Measurements from ENCODE around the gene TSTD1. TPM values are rescaled to one million over a fixed set of nuclear protein-coding genes. Genes with fewer than 3 reads are reported as not detected.

The TSTD1 gene
- total and polyA plus RNA-seq, 4 experiments from 2014 or later, result 92.0 to 411 (median 179) TPM

- Histone ChIP-seq H3K27me3 (ENCODE audit: insufficient read depth, low read length) (no peaks in the 10 kb centered on the region), H3K4me3 (ENCODE audit: low read length in 2 of 2) (peak overlapping the region; percentile 14 to 53), H3K4me1 (ENCODE audit: insufficient read depth, low read length) (peaks cover 37% of the 10 kb centered on the region), H3K36me3 (ENCODE audit: insufficient read depth, low read length) (no peaks in the 10 kb centered on the region), H3K9me3 (ENCODE audit: control insufficient read depth in 1 of 2, low read length in 2 of 2) (no peaks in the 10 kb centered on the region), H3K27ac (ENCODE audit: low read depth, low read length) (peak overlapping the region; percentile 58)
- DNase-seq, result peak; percentile 58 to 76 (median 63)
- H3K27ac Mint-ChIP-seq, result peak overlapping the region; percentile 88 to 97 (median 94)
- H3K4me1 Mint-ChIP-seq, result peaks cover 24 to 56% (median 34%) of the 10 kb centered on the region in 4 donors
- CTCF ChIA-PET (ENCODE audit: partially characterized antibody), result interaction anchor here (0.5 to 6.6 kb wide), 6 partner anchors 17 to 84 kb away, joined by 3 to 43 read pairs (median 4); partner anchors contain the start of gene KLHDC9
- no peaks in the 10 kb centered on the region for H3K27me3 Mint-ChIP-seq
- POLR2A ChIA-PET (ENCODE audit: partially characterized antibody), result interaction anchor here (0.8 to 5.7 kb wide), 20 partner anchors 9 to 751 kb away, joined by 3 to 48 read pairs (median 4); partner anchors contain the start of genes ARHGAP30, DCAF8, DEDD and NIT1
- intact Hi-C loops (cut with micrococcal nuclease), result loop anchor here (2.0 kb wide), 1 partner anchor 55 kb away; the partner anchor contains the start of gene ARHGAP30
- H3K9me3 Mint-ChIP-seq, result no peaks in the 10 kb centered on the region
- H3K36me3 Mint-ChIP-seq, result no peaks in the 10 kb centered on the region
- H3K4me3 Mint-ChIP-seq, result peak overlapping the region; percentile 74 to 91 (median 84)
These were observed 25.1 kb downstream of the TSTD1 start for GRCh38 chr1:161013488-161014230.

- DNase-seq, result no peak
- POLR2A ChIA-PET (ENCODE audit: partially characterized antibody), result interaction anchor here (0.5 to 5.7 kb wide), 20 partner anchors 9 to 751 kb away, joined by 3 to 48 read pairs (median 4); partner anchors contain the start of genes ARHGAP30, DCAF8, DEDD and NIT1
- H3K4me1 ChIP-seq (ENCODE audit: insufficient read depth, low read length), result peaks cover 32% of the 10 kb centered on the region
- Mint-ChIP-seq H3K9me3 (no peaks in the 10 kb centered on the region), H3K27me3 (no peaks in the 10 kb centered on the region), H3K36me3 (no peaks in the 10 kb centered on the region), H3K27ac (peak overlapping the region; percentile 88 to 97 (median 94)), H3K4me3 (peak overlapping the region; percentile 74 to 91 (median 84)), H3K4me1 (peaks cover 20 to 51% (median 32%) of the 10 kb centered on the region in 4 donors)
- peak overlapping the region in 1 of 2 donors; percentile 53 for H3K4me3 ChIP-seq (ENCODE audit: low read length in 2 of 2)
- CTCF ChIA-PET (ENCODE audit: partially characterized antibody), result interaction anchor here (0.8 to 6.6 kb wide), 5 partner anchors 17 to 85 kb away, joined by 3 to 43 read pairs (median 5); partner anchors contain the start of gene KLHDC9
- no peaks in the 10 kb centered on the region for H3K9me3 ChIP-seq (ENCODE audit: control insufficient read depth in 1 of 2, low read length in 2 of 2)
- intact Hi-C loops (cut with micrococcal nuclease), result loop anchor here (2.0 kb wide), 1 partner anchor 56 kb away; the partner anchor contains the start of gene ARHGAP30
- H3K27ac ChIP-seq (ENCODE audit: low read depth, low read length), result peak overlapping the region; percentile 58
- H3K27me3 ChIP-seq (ENCODE audit: insufficient read depth, low read length), result no peaks in the 10 kb centered on the region
- no peaks in the 10 kb centered on the region for H3K36me3 ChIP-seq (ENCODE audit: insufficient read depth, low read length)
These were observed 25.7 kb downstream of the TSTD1 start for GRCh38 chr1:161013131-161013487.

GRCh38 chr1:161012420-161012819 is 26.3 kb downstream of the TSTD1 start:
- Histone ChIP-seq H3K9me3 (ENCODE audit: control insufficient read depth in 1 of 2, low read length in 2 of 2) (no peaks in the 10 kb centered on the region), H3K4me3 (ENCODE audit: low read length in 2 of 2) (no peak overlapping the region), H3K27ac (ENCODE audit: low read depth, low read length) (peak overlapping the region; percentile 58), H3K27me3 (ENCODE audit: insufficient read depth, low read length) (no peaks in the 10 kb centered on the region), H3K4me1 (ENCODE audit: insufficient read depth, low read length) (peaks cover 27% of the 10 kb centered on the region), H3K36me3 (ENCODE audit: insufficient read depth, low read length) (no peaks in the 10 kb centered on the region)
- Mint-ChIP-seq H3K4me3 (no peak overlapping the region), H3K27me3 (no peaks in the 10 kb centered on the region), H3K4me1 (peaks cover 20 to 44% (median 33%) of the 10 kb centered on the region in 4 donors), H3K9me3 (no peaks in the 10 kb centered on the region), H3K27ac (peak overlapping the region in 5 of 7 donors; percentile 68 to 97 (median 88)), H3K36me3 (no peaks in the 10 kb centered on the region)
- DNase-seq, result no peak
- POLR2A ChIA-PET (ENCODE audit: partially characterized antibody), result interaction anchor here (1.4 to 5.7 kb wide), 8 partner anchors 9 to 175 kb away, joined by 7 to 48 read pairs (median 14); partner anchors contain the start of genes ARHGAP30, F11R, TSTD1 and USF1
- intact Hi-C loops (cut with micrococcal nuclease), result loop anchor here (2.0 kb wide), 1 partner anchor 56 kb away; the partner anchor contains the start of gene ARHGAP30
- CTCF ChIA-PET (ENCODE audit: partially characterized antibody), result interaction anchor here (1.1 to 6.6 kb wide), 2 partner anchors 16 to 85 kb away, joined by 3 to 43 read pairs; no protein-coding TSS in a partner anchor

- H3K4me3 ChIP-seq (ENCODE audit: low read length in 2 of 2), result no peak overlapping the region
- H3K4me3 Mint-ChIP-seq, result no peak overlapping the region
- peaks cover 27% of the 10 kb centered on the region for H3K4me1 ChIP-seq (ENCODE audit: insufficient read depth, low read length)
- H3K27ac Mint-ChIP-seq, result peak overlapping the region in 3 of 7 donors; percentile 46 to 80 (median 48)
- no peak for DNase-seq
- no peaks in the 10 kb centered on the region for H3K27me3 ChIP-seq (ENCODE audit: insufficient read depth, low read length)
- H3K9me3 Mint-ChIP-seq, result no peaks in the 10 kb centered on the region
- no peaks in the 10 kb centered on the region for H3K36me3 Mint-ChIP-seq
- H3K4me1 Mint-ChIP-seq, result peaks cover 23 to 44% (median 32%) of the 10 kb centered on the region in 4 donors
- H3K9me3 ChIP-seq (ENCODE audit: control insufficient read depth in 1 of 2, low read length in 2 of 2), result no peaks in the 10 kb centered on the region
- CTCF ChIA-PET (ENCODE audit: partially characterized antibody), result interaction anchor here (0.7 to 6.6 kb wide), 3 partner anchors 13 to 348 kb away, joined by 4 to 43 read pairs (median 7); no protein-coding TSS in a partner anchor
- H3K36me3 ChIP-seq (ENCODE audit: insufficient read depth, low read length), result no peaks in the 10 kb centered on the region
- no peaks in the 10 kb centered on the region for H3K27me3 Mint-ChIP-seq
- POLR2A ChIA-PET (ENCODE audit: partially characterized antibody), result interaction anchor here (1.3 kb wide), 1 partner anchor 12 kb away, joined by 3 read pairs; no protein-coding TSS in a partner anchor
- no peak overlapping the region for H3K27ac ChIP-seq (ENCODE audit: low read depth, low read length)
- intact Hi-C loops (cut with micrococcal nuclease), result no loop called here
These were observed 29.1 kb downstream of the TSTD1 start for GRCh38 chr1:161009602-161010211.

- H3K9me3 ChIP-seq (ENCODE audit: control insufficient read depth in 1 of 2, low read length in 2 of 2), result no peaks in the 10 kb centered on the region
- Mint-ChIP-seq H3K4me1 (peaks cover 20 to 39% (median 29%) of the 10 kb centered on the region in 4 donors), H3K9me3 (no peaks in the 10 kb centered on the region), H3K27ac (peak overlapping the region in 4 of 7 donors; percentile 20 to 72 (median 45)), H3K27me3 (no peaks in the 10 kb centered on the region), H3K4me3 (no peak overlapping the region), H3K36me3 (no peaks in the 10 kb centered on the region)
- POLR2A ChIA-PET (ENCODE audit: partially characterized antibody), result no interaction called here
- intact Hi-C loops (cut with micrococcal nuclease), result no loop called here
- no peak for DNase-seq
- H3K27ac ChIP-seq (ENCODE audit: low read depth, low read length), result no peak overlapping the region
- no peaks in the 10 kb centered on the region for H3K36me3 ChIP-seq (ENCODE audit: insufficient read depth, low read length)
- H3K27me3 ChIP-seq (ENCODE audit: insufficient read depth, low read length), result no peaks in the 10 kb centered on the region
- no peak overlapping the region for H3K4me3 ChIP-seq (ENCODE audit: low read length in 2 of 2)
- CTCF ChIA-PET (ENCODE audit: partially characterized antibody), result interaction anchor here (1.6 kb wide), 1 partner anchor 89 kb away, joined by 5 read pairs; the partner anchor contains the start of gene KLHDC9
- H3K4me1 ChIP-seq (ENCODE audit: insufficient read depth, low read length), result peaks cover 21% of the 10 kb centered on the region
These were observed 29.8 kb downstream of the TSTD1 start for GRCh38 chr1:161008869-161009510.

GRCh38 chr1:161007369-161007768 is 31.4 kb downstream of the TSTD1 start:
- no peak overlapping the region for H3K4me3 ChIP-seq (ENCODE audit: low read length in 2 of 2)
- ChIA-PET POLR2A (ENCODE audit: partially characterized antibody) (interaction anchor here (0.7 kb wide), 1 partner anchor 38 kb away, joined by 7 read pairs; the partner anchor contains the start of gene USF1), CTCF (ENCODE audit: partially characterized antibody) (interaction anchor here (1.3 to 2.5 kb wide), 3 partner anchors 10 to 90 kb away, joined by 5 to 11 read pairs (median 5); partner anchors contain the start of gene KLHDC9)
- peaks cover 6% of the 10 kb centered on the region for H3K4me1 ChIP-seq (ENCODE audit: insufficient read depth, low read length)
- no peak overlapping the region for H3K27ac ChIP-seq (ENCODE audit: low read depth, low read length)
- DNase-seq, result no peak
- no peaks in the 10 kb centered on the region for H3K9me3 ChIP-seq (ENCODE audit: control insufficient read depth in 1 of 2, low read length in 2 of 2)
- Mint-ChIP-seq H3K27me3 (no peaks in the 10 kb centered on the region), H3K9me3 (no peaks in the 10 kb centered on the region), H3K4me1 (peaks cover 10 to 27% (median 17%) of the 10 kb centered on the region in 4 donors), H3K36me3 (no peaks in the 10 kb centered on the region), H3K27ac (no peak overlapping the region), H3K4me3 (no peak overlapping the region)
- H3K36me3 ChIP-seq (ENCODE audit: insufficient read depth, low read length), result no peaks in the 10 kb centered on the region
- intact Hi-C loops (cut with micrococcal nuclease), result no loop called here
- H3K27me3 ChIP-seq (ENCODE audit: insufficient read depth, low read length), result no peaks in the 10 kb centered on the region

Data from CD4-positive, alpha-beta memory T cell (primary cell).